Measurements from ENCODE around the gene TEX13A. TPM values are rescaled to one million over a fixed set of nuclear protein-coding genes. Genes with fewer than 3 reads are reported as not detected.

The TEX13A gene
- total and polyA plus RNA-seq, 12 donors, result not detected

DNA sequence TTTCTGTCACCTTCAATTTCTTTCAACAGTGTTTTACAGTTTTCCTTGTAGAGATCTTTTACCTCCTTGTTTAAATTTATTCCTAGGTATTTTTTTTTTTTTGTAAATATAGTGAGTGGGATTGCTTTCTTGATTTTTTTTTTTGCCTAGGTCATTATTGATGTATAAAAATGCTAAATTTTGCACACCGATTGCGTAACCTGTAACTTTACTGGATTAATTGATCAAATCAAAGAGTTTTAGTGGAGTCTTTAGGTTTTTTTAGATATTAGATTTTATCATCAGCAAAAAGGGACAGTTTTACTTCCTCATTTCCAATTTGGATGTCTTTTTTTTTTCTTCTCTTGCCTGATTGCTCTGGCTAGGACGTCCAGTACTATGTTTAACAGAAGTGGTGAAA is 40.9 kb downstream of the TEX13A start:
- Histone ChIP-seq H3K36me3 (no peaks in the 10 kb centered on the region), H3K9me3 (peaks cover 0 to 21% (median 0%) of the 10 kb centered on the region in 11 donors), H3K27me3 (peaks cover 0 to 3% (median 0%) of the 10 kb centered on the region in 7 donors), H3K4me3 (no peak overlapping the region), H3K4me1 (no peaks in the 10 kb centered on the region), H3K27ac (no peak overlapping the region)
- ATAC-seq (no peak), DNase-seq (no peak)
- WGBS, 2 donors, result 84 to 94% methylated on average over 3 of the region's 3 CpGs
- TF ChIP-seq, protein P1, sequence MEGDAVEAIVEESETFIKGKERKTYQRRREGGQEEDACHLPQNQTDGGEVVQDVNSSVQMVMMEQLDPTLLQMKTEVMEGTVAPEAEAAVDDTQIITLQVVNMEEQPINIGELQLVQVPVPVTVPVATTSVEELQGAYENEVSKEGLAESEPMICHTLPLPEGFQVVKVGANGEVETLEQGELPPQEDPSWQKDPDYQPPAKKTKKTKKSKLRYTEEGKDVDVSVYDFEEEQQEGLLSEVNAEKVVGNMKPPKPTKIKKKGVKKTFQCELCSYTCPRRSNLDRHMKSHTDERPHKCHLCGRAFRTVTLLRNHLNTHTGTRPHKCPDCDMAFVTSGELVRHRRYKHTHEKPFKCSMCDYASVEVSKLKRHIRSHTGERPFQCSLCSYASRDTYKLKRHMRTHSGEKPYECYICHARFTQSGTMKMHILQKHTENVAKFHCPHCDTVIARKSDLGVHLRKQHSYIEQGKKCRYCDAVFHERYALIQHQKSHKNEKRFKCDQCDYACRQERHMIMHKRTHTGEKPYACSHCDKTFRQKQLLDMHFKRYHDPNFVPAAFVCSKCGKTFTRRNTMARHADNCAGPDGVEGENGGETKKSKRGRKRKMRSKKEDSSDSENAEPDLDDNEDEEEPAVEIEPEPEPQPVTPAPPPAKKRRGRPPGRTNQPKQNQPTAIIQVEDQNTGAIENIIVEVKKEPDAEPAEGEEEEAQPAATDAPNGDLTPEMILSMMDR (IDR thresholded peaks at IDR 0.05), result no peak
- intact Hi-C loops (cut with DNase I), result no loop called here

- TF ChIP-seq, protein P1 (IDR thresholded peaks at IDR 0.05), result no peak
- no peak overlapping the region for H3K27ac ChIP-seq
- H3K27me3 ChIP-seq, result peaks cover 0 to 19% (median 0%) of the 10 kb centered on the region in 7 donors
- no peaks in the 10 kb centered on the region for H3K36me3 ChIP-seq
- no peak for ATAC-seq
- H3K9me3 ChIP-seq, result no peaks in the 10 kb centered on the region
- H3K4me3 ChIP-seq, result no peak overlapping the region
- intact Hi-C loops (cut with DNase I), result no loop called here
- H3K4me1 ChIP-seq, result no peaks in the 10 kb centered on the region
- 76 to 80% methylated on average over 4 of the region's 4 CpGs for WGBS, 2 donors
- no peak for DNase-seq
Measured at GRCh38 chrX:105173071-105173470, 47.4 kb downstream of the TEX13A start.

Data from heart right ventricle (tissue), 16 donors.